Tibial nerve (tissue), 4 donors: ENCODE measurements around the gene SH3TC1.

Experiments
- CTCF ChIP-seq, 5 experiments: fragments of 200-600 bp in 3 of 5; fragments of 450-650 bp in 2 of 5; sonication (generic) in 3 of 5; IDR thresholded peaks; one replicate each; pipeline ENCODE4 v1.5.1; 2016 to 2019; ENCODE audit warnings: antibody characterized with exemption in 5 of 5, mild to moderate bottlenecking in 3 of 5, moderate library complexity in 2 of 5
- EP300 ChIP-seq, 2 donors: sonication (generic); formaldehyde crosslinking; IDR thresholded peaks; one replicate each; pipeline ENCODE4 v1.6.1; 2017; ENCODE audit warnings: antibody characterized with exemption in 2 of 2, mild to moderate bottlenecking in 1 of 2

GRCh38 chr4:8224267-8224974 lies 25.3 kb downstream of the SH3TC1 start:
- no peak for TF ChIP-seq CTCF (IDR thresholded peaks at IDR 0.05)
- TF ChIP-seq EP300 (IDR thresholded peaks at IDR 0.05), result no peak
